Panc1 (cell line): ENCODE measurements around the gene CALR.

ENCODE experiments used
- POLR2AphosphoS5 ChIP-seq: IDR thresholded peaks from 2 replicates; pipeline ENCODE4 v1.6.1; 2012; ENCODE audit warnings: mild to moderate bottlenecking, low read depth, low read length, moderate library complexity
- TF ChIP-seq, protein P1 (sequence below): fragments of 450-650 bp; IDR thresholded peaks from 2 replicates; pipeline ENCODE4 v1.5.1; 2017; ENCODE audit warnings: mild to moderate bottlenecking

DNA sequence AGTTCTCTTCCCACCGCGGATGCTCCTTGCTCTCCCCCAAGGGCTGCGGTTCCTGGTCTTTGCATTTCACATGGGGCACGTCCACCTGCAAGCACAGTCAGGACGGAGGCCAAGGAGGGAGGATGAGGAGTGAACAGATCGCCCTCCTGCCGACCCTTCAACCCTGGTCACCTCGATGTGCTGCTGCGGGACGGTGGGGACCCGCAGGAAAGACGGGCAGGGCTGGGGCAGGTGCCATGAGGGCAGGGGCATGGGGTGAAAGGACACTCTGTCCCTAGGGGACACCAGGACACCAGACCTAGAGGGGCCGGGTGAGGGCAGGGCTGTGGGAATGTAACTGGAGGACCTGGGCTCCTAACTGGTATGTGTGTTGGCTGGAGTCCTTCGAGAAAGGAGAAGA, 20.2 kb upstream of the CALR start:
- TF ChIP-seq, protein P1, sequence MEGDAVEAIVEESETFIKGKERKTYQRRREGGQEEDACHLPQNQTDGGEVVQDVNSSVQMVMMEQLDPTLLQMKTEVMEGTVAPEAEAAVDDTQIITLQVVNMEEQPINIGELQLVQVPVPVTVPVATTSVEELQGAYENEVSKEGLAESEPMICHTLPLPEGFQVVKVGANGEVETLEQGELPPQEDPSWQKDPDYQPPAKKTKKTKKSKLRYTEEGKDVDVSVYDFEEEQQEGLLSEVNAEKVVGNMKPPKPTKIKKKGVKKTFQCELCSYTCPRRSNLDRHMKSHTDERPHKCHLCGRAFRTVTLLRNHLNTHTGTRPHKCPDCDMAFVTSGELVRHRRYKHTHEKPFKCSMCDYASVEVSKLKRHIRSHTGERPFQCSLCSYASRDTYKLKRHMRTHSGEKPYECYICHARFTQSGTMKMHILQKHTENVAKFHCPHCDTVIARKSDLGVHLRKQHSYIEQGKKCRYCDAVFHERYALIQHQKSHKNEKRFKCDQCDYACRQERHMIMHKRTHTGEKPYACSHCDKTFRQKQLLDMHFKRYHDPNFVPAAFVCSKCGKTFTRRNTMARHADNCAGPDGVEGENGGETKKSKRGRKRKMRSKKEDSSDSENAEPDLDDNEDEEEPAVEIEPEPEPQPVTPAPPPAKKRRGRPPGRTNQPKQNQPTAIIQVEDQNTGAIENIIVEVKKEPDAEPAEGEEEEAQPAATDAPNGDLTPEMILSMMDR = no peak
- no peak for TF ChIP-seq POLR2AphosphoS5
